Measurements from ENCODE around the gene CCNH.

CCNH gene

GRCh38 chr5:87369431-87369830, 43.3 kb downstream of the CCNH start:
- TF ChIP-seq CTCF (IDR thresholded peaks at IDR 0.05; ENCODE audit: borderline replicate concordance, extremely low read depth, low read length, poor library complexity, severe bottlenecking) = no peak
- no peak for TF ChIP-seq EZH2 (IDR thresholded peaks at IDR 0.05; ENCODE audit: borderline replicate concordance, low read depth, low read length, severe bottlenecking)
- H2AFZ ChIP-seq (ENCODE audit: low read depth, low read length) = no peak overlapping the region
- H3K4me3 ChIP-seq (ENCODE audit: low read depth in 1 of 2, low read length in 2 of 2) = no peak overlapping the region
- peaks cover 68% of the 10 kb centered on the region for H3K36me3 ChIP-seq (ENCODE audit: insufficient read depth, low read length)
- no peaks in the 10 kb centered on the region for H3K79me2 ChIP-seq (ENCODE audit: insufficient read depth, low read length)
- no peaks in the 10 kb centered on the region for H3K27me3 ChIP-seq (ENCODE audit: insufficient read depth, low read length, poor library complexity)
- H4K20me1 ChIP-seq (ENCODE audit: insufficient read depth, low read length) = no peaks in the 10 kb centered on the region
- DNase-seq (no peak), ATAC-seq (ENCODE audit: insufficient read depth, low read depth) (no peak)
- H3K27ac ChIP-seq (ENCODE audit: low read length) = no peak overlapping the region
- H3K9me3 ChIP-seq (ENCODE audit: insufficient read depth, low read length, severe bottlenecking) = no peaks in the 10 kb centered on the region
- H3K4me1 ChIP-seq (ENCODE audit: insufficient read depth, low read length) = no peaks in the 10 kb centered on the region
- H3K4me2 ChIP-seq (ENCODE audit: insufficient read depth, low read length) = no peak overlapping the region
- no peak overlapping the region for H3K9ac ChIP-seq (ENCODE audit: low read depth, low read length)

GRCh38 chr5:87368601-87369000, 44.1 kb downstream of the CCNH start:
- TF ChIP-seq EZH2 (IDR thresholded peaks at IDR 0.05; ENCODE audit: borderline replicate concordance, low read depth, low read length, severe bottlenecking) (no peak), CTCF (IDR thresholded peaks at IDR 0.05; ENCODE audit: borderline replicate concordance, extremely low read depth, low read length, poor library complexity, severe bottlenecking) (no peak)
- Histone ChIP-seq H3K9ac (ENCODE audit: low read depth, low read length) (no peak overlapping the region), H2AFZ (ENCODE audit: low read depth, low read length) (no peak overlapping the region), H3K36me3 (ENCODE audit: insufficient read depth, low read length) (peaks cover 73% of the 10 kb centered on the region), H3K9me3 (ENCODE audit: insufficient read depth, low read length, severe bottlenecking) (no peaks in the 10 kb centered on the region), H3K27ac (ENCODE audit: low read length) (no peak overlapping the region), H3K27me3 (ENCODE audit: insufficient read depth, low read length, poor library complexity) (no peaks in the 10 kb centered on the region), H3K79me2 (ENCODE audit: insufficient read depth, low read length) (no peaks in the 10 kb centered on the region), H4K20me1 (ENCODE audit: insufficient read depth, low read length) (no peaks in the 10 kb centered on the region), H3K4me3 (ENCODE audit: low read depth in 1 of 2, low read length in 2 of 2) (no peak overlapping the region), H3K4me2 (ENCODE audit: insufficient read depth, low read length) (no peak overlapping the region), H3K4me1 (ENCODE audit: insufficient read depth, low read length) (no peaks in the 10 kb centered on the region)
- ATAC-seq (ENCODE audit: insufficient read depth, low read depth) = no peak
- DNase-seq = no peak

DNA sequence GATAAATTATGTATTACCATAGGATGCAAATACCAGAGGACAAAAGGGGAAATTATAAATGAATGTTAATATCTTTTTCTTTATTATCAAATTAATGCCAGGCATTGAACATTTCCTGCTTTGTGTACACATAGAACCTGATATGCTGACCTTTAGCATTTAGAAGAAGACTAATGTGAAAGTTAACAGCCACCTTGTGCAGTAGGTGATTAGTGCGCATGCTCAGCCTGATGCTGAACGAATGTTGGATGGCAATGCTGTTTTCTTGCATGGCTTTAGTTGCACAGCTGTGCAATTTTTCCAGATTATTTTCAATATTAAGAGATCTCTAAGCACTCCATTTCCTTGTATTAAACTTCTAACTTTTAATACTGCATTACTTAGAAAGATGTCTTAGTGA, 45.5 kb downstream of the CCNH start:
- H3K36me3 ChIP-seq (ENCODE audit: insufficient read depth, low read length) = peaks cover 73% of the 10 kb centered on the region
- H3K4me1 ChIP-seq (ENCODE audit: insufficient read depth, low read length) = no peaks in the 10 kb centered on the region
- no peaks in the 10 kb centered on the region for H4K20me1 ChIP-seq (ENCODE audit: insufficient read depth, low read length)
- H2AFZ ChIP-seq (ENCODE audit: low read depth, low read length) = no peak overlapping the region
- no peak overlapping the region for H3K9ac ChIP-seq (ENCODE audit: low read depth, low read length)
- ATAC-seq (ENCODE audit: insufficient read depth, low read depth) = no peak
- H3K27me3 ChIP-seq (ENCODE audit: insufficient read depth, low read length, poor library complexity) = no peaks in the 10 kb centered on the region
- no peak for DNase-seq
- no peaks in the 10 kb centered on the region for H3K79me2 ChIP-seq (ENCODE audit: insufficient read depth, low read length)
- H3K27ac ChIP-seq (ENCODE audit: low read length) = no peak overlapping the region
- no peak overlapping the region for H3K4me3 ChIP-seq (ENCODE audit: low read depth in 1 of 2, low read length in 2 of 2)
- no peak for TF ChIP-seq CTCF (IDR thresholded peaks at IDR 0.05; ENCODE audit: borderline replicate concordance, extremely low read depth, low read length, poor library complexity, severe bottlenecking)
- TF ChIP-seq EZH2 (IDR thresholded peaks at IDR 0.05; ENCODE audit: borderline replicate concordance, low read depth, low read length, severe bottlenecking) = no peak
- H3K9me3 ChIP-seq (ENCODE audit: insufficient read depth, low read length, severe bottlenecking) = no peaks in the 10 kb centered on the region
- no peak overlapping the region for H3K4me2 ChIP-seq (ENCODE audit: insufficient read depth, low read length)

Measured in DND-41 (cell line).